Spleen (tissue), 7 donors: ENCODE results near the gene MYO3B.

ENCODE experiments used
- CTCF ChIP-seq, 11 experiments: fragments of 200-600 bp in 7 of 11; fragments of 450-650 bp in 4 of 11; sonication (generic) in 4 of 11; IDR thresholded peaks in 8 of 11; conservative IDR thresholded peaks in 3 of 11; 1 replicate in 7 of 11; 2 replicates in 4 of 11; pipeline versions ENCODE4 v1.4.0 to v1.8.0; 2016 to 2021; ENCODE audit warnings: antibody characterized with exemption in 11 of 11, inconsistent platforms in 4 of 11, mild to moderate bottlenecking in 1 of 11
- POLR2A ChIP-seq, 3 donors: fragments of 450-650 bp; IDR thresholded peaks; one replicate each; pipeline ENCODE4 v1.5.1; 2017; ENCODE audit warnings: antibody characterized with exemption in 3 of 3, mild to moderate bottlenecking in 1 of 3
- POLR2AphosphoS5 ChIP-seq, 3 donors: sonication (generic); formaldehyde crosslinking; IDR thresholded peaks; one replicate each; pipeline ENCODE4 v1.5.1; 2017; ENCODE audit warnings: antibody characterized with exemption in 3 of 3
- donor health status: DM: no; HTN: no; CAD: no; lungs with moderate emphysema.
- donor health status: DM: no; HTN: no; CAD: no.
- donor health status: DM: no; HTN: no; CAD: no.

- no peak for TF ChIP-seq POLR2A (IDR thresholded peaks at IDR 0.05)
- no peak for TF ChIP-seq CTCF (IDR thresholded peaks at IDR 0.05 in 8 of 11, conservative IDR thresholded peaks at IDR 0.05 in 3 of 11)
- no peak for TF ChIP-seq POLR2AphosphoS5 (IDR thresholded peaks at IDR 0.05)
These were observed 303.3 kb downstream of the MYO3B start for GRCh38 chr2:170481201-170481600.
